ENCODE results near the gene NXF3. TPM values are rescaled to one million over a fixed set of nuclear protein-coding genes. Genes with fewer than 3 reads are reported as not detected.

The NXF3 gene
- total RNA-seq, 1 donor from 2014 or later: not detected

DNA sequence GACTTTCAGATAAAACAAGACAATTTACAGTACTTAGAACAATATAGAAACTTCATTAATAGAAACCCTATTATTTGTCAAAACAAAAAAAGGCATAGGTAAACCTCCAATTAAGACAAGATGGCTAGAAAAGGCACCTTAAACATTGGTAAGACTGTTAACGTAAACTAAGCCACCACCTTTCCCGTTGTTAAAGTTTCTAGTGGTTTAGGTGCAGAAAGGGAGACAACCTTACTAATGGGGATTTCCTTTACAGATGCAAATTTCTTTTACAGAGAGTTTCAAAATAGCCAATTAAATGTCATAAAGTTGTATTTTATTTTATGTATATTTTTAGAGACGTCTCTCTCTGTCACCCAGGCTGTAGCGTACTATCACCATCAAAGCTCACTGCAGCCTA, 7.5 kb upstream of the NXF3 start:
- H3K27me3 ChIP-seq (ENCODE audit: insufficient read depth, low read length): no peaks in the 10 kb centered on the region
- DNase-seq (ENCODE audit: low read depth) (no peak), FAIRE-seq (no peak)
- no peak overlapping the region for H3K9ac ChIP-seq (ENCODE audit: low read length)
- H4K20me1 ChIP-seq (ENCODE audit: insufficient read depth, low read length): no peaks in the 10 kb centered on the region
- no peaks in the 10 kb centered on the region for H3K36me3 ChIP-seq (ENCODE audit: insufficient read depth, low read length)
- no peaks in the 10 kb centered on the region for H3K4me1 ChIP-seq (ENCODE audit: insufficient read depth, low read length)
- no peaks in the 10 kb centered on the region for H3K79me2 ChIP-seq (ENCODE audit: insufficient read depth, low read length)
- no peaks in the 10 kb centered on the region for H3K27me3 Mint-ChIP-seq (ENCODE audit: low read depth, unreplicated experiment)
- H3K27ac Mint-ChIP-seq (ENCODE audit: unreplicated experiment): no peak overlapping the region
- H3K27ac ChIP-seq (ENCODE audit: low read depth, low read length): no peak overlapping the region
- H3K4me3 Mint-ChIP-seq (ENCODE audit: unreplicated experiment): no peak overlapping the region
- H3K9me3 Mint-ChIP-seq (ENCODE audit: unreplicated experiment): no peaks in the 10 kb centered on the region
- H3K4me3 ChIP-seq (ENCODE audit: insufficient read depth, low read depth, low read length): no peak overlapping the region
- H3K9me3 ChIP-seq (ENCODE audit: insufficient read depth, low read depth, low read length): no peaks in the 10 kb centered on the region
- TF ChIP-seq, protein P1, sequence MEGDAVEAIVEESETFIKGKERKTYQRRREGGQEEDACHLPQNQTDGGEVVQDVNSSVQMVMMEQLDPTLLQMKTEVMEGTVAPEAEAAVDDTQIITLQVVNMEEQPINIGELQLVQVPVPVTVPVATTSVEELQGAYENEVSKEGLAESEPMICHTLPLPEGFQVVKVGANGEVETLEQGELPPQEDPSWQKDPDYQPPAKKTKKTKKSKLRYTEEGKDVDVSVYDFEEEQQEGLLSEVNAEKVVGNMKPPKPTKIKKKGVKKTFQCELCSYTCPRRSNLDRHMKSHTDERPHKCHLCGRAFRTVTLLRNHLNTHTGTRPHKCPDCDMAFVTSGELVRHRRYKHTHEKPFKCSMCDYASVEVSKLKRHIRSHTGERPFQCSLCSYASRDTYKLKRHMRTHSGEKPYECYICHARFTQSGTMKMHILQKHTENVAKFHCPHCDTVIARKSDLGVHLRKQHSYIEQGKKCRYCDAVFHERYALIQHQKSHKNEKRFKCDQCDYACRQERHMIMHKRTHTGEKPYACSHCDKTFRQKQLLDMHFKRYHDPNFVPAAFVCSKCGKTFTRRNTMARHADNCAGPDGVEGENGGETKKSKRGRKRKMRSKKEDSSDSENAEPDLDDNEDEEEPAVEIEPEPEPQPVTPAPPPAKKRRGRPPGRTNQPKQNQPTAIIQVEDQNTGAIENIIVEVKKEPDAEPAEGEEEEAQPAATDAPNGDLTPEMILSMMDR (IDR thresholded peaks at IDR 0.05; ENCODE audit: insufficient read depth, low read depth, low read length): no peak
- TF ChIP-seq EZH2 (IDR thresholded peaks at IDR 0.05; ENCODE audit: insufficient read depth, low read length): no peak
- no peaks in the 10 kb centered on the region for H3K36me3 Mint-ChIP-seq (ENCODE audit: low read depth, unreplicated experiment)
- no peak overlapping the region for H3K4me2 ChIP-seq (ENCODE audit: low read length)
- H3K4me1 Mint-ChIP-seq (ENCODE audit: low read depth, unreplicated experiment): peaks cover 6% of the 10 kb centered on the region
- no peak overlapping the region for H2AFZ ChIP-seq (ENCODE audit: low read depth, low read length)

DNA sequence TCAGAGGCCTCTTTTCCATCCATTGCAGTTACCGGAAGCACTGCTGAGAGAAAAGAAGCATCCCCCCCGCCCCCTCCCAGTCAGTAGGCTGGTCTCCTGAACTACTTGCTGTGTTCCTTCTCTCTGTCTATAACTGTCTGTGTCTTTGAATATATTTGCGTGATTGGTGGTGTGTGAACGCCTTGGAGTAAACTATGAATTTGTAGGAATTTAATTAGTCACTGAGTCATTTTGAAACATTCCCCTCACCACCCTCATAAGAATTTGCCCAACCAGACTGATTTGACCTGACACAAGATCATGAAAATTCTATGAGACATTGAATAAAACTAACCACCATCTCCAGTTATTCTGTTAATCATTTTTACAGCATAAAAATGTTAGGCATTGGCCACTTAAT, 6.7 kb upstream of the NXF3 start:
- Histone ChIP-seq H3K36me3 (ENCODE audit: insufficient read depth, low read length) (no peaks in the 10 kb centered on the region), H3K27ac (ENCODE audit: low read depth, low read length) (no peak overlapping the region), H2AFZ (ENCODE audit: low read depth, low read length) (no peak overlapping the region), H3K4me2 (ENCODE audit: low read length) (no peak overlapping the region), H3K4me3 (ENCODE audit: insufficient read depth, low read depth, low read length) (no peak overlapping the region), H3K9me3 (ENCODE audit: insufficient read depth, low read depth, low read length) (no peaks in the 10 kb centered on the region), H4K20me1 (ENCODE audit: insufficient read depth, low read length) (no peaks in the 10 kb centered on the region), H3K79me2 (ENCODE audit: insufficient read depth, low read length) (no peaks in the 10 kb centered on the region), H3K27me3 (ENCODE audit: insufficient read depth, low read length) (no peaks in the 10 kb centered on the region), H3K4me1 (ENCODE audit: insufficient read depth, low read length) (no peaks in the 10 kb centered on the region), H3K9ac (ENCODE audit: low read length) (no peak overlapping the region)
- TF ChIP-seq, protein P1 (IDR thresholded peaks at IDR 0.05; ENCODE audit: insufficient read depth, low read depth, low read length): no peak
- TF ChIP-seq EZH2 (IDR thresholded peaks at IDR 0.05; ENCODE audit: insufficient read depth, low read length): no peak
- no peak overlapping the region for H3K4me3 Mint-ChIP-seq (ENCODE audit: unreplicated experiment)
- H3K36me3 Mint-ChIP-seq (ENCODE audit: low read depth, unreplicated experiment): no peaks in the 10 kb centered on the region
- no peak for FAIRE-seq
- H3K4me1 Mint-ChIP-seq (ENCODE audit: low read depth, unreplicated experiment): peaks cover 6% of the 10 kb centered on the region
- no peak for DNase-seq (ENCODE audit: low read depth)
- no peaks in the 10 kb centered on the region for H3K9me3 Mint-ChIP-seq (ENCODE audit: unreplicated experiment)
- no peaks in the 10 kb centered on the region for H3K27me3 Mint-ChIP-seq (ENCODE audit: low read depth, unreplicated experiment)
- no peak overlapping the region for H3K27ac Mint-ChIP-seq (ENCODE audit: unreplicated experiment)

DNA sequence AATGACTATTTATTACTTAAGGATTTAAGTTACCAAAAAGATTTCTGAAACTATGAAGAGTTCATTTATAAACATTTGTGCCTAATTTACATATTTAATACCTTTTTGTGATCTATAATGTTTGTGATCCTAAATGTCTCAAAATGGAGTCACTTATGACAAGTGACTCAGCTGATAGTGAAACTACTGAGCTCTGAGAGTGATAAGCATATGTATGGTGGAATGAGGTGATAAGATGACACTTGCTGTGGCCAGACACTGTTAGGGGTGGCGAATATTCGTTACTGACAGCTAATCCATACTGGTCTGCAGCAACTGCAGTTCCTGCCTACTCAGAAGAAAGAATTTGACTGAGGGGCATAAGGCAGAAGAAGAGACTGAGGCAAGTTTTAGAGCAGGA, 5.5 kb upstream of the NXF3 start:
- Histone ChIP-seq H3K79me2 (ENCODE audit: insufficient read depth, low read length) (no peaks in the 10 kb centered on the region), H3K27ac (ENCODE audit: low read depth, low read length) (no peak overlapping the region), H3K4me1 (ENCODE audit: insufficient read depth, low read length) (no peaks in the 10 kb centered on the region), H3K9me3 (ENCODE audit: insufficient read depth, low read depth, low read length) (no peaks in the 10 kb centered on the region), H3K4me3 (ENCODE audit: insufficient read depth, low read depth, low read length) (no peak overlapping the region), H3K27me3 (ENCODE audit: insufficient read depth, low read length) (no peaks in the 10 kb centered on the region), H3K36me3 (ENCODE audit: insufficient read depth, low read length) (no peaks in the 10 kb centered on the region), H3K4me2 (ENCODE audit: low read length) (no peak overlapping the region), H2AFZ (ENCODE audit: low read depth, low read length) (no peak overlapping the region), H3K9ac (ENCODE audit: low read length) (no peak overlapping the region), H4K20me1 (ENCODE audit: insufficient read depth, low read length) (no peaks in the 10 kb centered on the region)
- Mint-ChIP-seq H3K4me1 (ENCODE audit: low read depth, unreplicated experiment) (peaks cover 6% of the 10 kb centered on the region), H3K36me3 (ENCODE audit: low read depth, unreplicated experiment) (no peaks in the 10 kb centered on the region), H3K27me3 (ENCODE audit: low read depth, unreplicated experiment) (no peaks in the 10 kb centered on the region), H3K4me3 (ENCODE audit: unreplicated experiment) (no peak overlapping the region), H3K27ac (ENCODE audit: unreplicated experiment) (no peak overlapping the region), H3K9me3 (ENCODE audit: unreplicated experiment) (no peaks in the 10 kb centered on the region)
- FAIRE-seq (no peak), DNase-seq (ENCODE audit: low read depth) (no peak)
- no peak for TF ChIP-seq EZH2 (IDR thresholded peaks at IDR 0.05; ENCODE audit: insufficient read depth, low read length)
- TF ChIP-seq, protein P1 (IDR thresholded peaks at IDR 0.05; ENCODE audit: insufficient read depth, low read depth, low read length): no peak

Data from astrocyte (in vitro differentiated cells and primary cell).